HepG2 (cell line): ENCODE results near the gene C1orf74. TPM values are rescaled to one million over a fixed set of nuclear protein-coding genes. Genes with fewer than 3 reads are reported as not detected.

ENCODE experiments used
- ASH2L ChIP-seq: fragments of 300-600, 200-600 bp; sonication (generic); IDR thresholded peaks from 2 replicates; pipeline ENCODE4 v1.7.0; 2017; ENCODE audit warnings: low read depth, mild to moderate bottlenecking, moderate library complexity, mixed read lengths, low read length; ENCODE audit not compliant: insufficient read length
- CCAR2 ChIP-seq: fragments of 200-400 bp; formaldehyde crosslinking; optimal IDR thresholded peaks from 2 replicates; pipeline ENCODE3; 2018; ENCODE audit warnings: low read depth, mild to moderate bottlenecking, low read length, moderate library complexity
- DMTF1 ChIP-seq: sonication (generic); formaldehyde crosslinking; IDR thresholded peaks from 2 replicates; pipeline ENCODE4 v1.4.0; 2020; ENCODE audit warnings: mild to moderate bottlenecking, missing genetic modification reagents
- DNMT3B ChIP-seq: conservative IDR thresholded peaks from 2 replicates; pipeline ENCODE4 v1.6.1; 2016; ENCODE audit warnings: missing biosample characterization, control low read depth
- HMG20B ChIP-seq: conservative IDR thresholded peaks from 2 replicates; pipeline ENCODE4 v1.6.1; 2016; ENCODE audit warnings: missing genetic modification reagents, missing compliant biosample characterization
- KDM6A ChIP-seq: IDR thresholded peaks from 2 replicates; pipeline ENCODE4 v1.6.1; 2016; ENCODE audit warnings: low read depth
- KLF13 ChIP-seq: sonication (generic); formaldehyde crosslinking; IDR thresholded peaks from 2 replicates; pipeline ENCODE4 v1.4.0; 2020; ENCODE audit warnings: mild to moderate bottlenecking, missing genetic modification reagents
- PITX1 ChIP-seq: sonication (generic); formaldehyde crosslinking; IDR thresholded peaks from 2 replicates; pipeline ENCODE4 v1.5.1; 2020; ENCODE audit warnings: mild to moderate bottlenecking, missing genetic modification reagents
- POLR2AphosphoS5 ChIP-seq: IDR thresholded peaks from 2 replicates; pipeline ENCODE4 v1.6.1; 2012; ENCODE audit warnings: low read depth, low read length
- RAD21 ChIP-seq: fragments of 450-650 bp; formaldehyde crosslinking; IDR thresholded peaks from 2 replicates; pipeline ENCODE4 v1.5.0; 2020; ENCODE audit warnings: mild to moderate bottlenecking
- USF2 ChIP-seq, 2 experiments: sonication (generic) in 1 of 2; formaldehyde crosslinking in 1 of 2; IDR thresholded peaks; 2 replicates each; pipeline versions ENCODE4 v1.5.1 to v1.6.1; 2011 to 2020; ENCODE audit warnings: borderline replicate concordance in 1 of 2, low read depth in 1 of 2, low read length in 1 of 2, mild to moderate bottlenecking in 1 of 2, missing genetic modification reagents in 1 of 2, moderate library complexity in 1 of 2
- YEATS2 ChIP-seq: sonication (generic); formaldehyde crosslinking; IDR thresholded peaks from 2 replicates; pipeline ENCODE4 v1.4.0; 2020; ENCODE audit warnings: missing genetic modification reagents, borderline replicate concordance
- ZFP1 ChIP-seq: IDR thresholded peaks from 2 replicates; pipeline ENCODE4 v1.6.1; 2016
- ZFP37 ChIP-seq: sonication (generic); formaldehyde crosslinking; IDR thresholded peaks from 2 replicates; pipeline ENCODE4 v1.4.0; 2020; ENCODE audit warnings: missing genetic modification reagents, borderline replicate concordance
- ZFP90 ChIP-seq: sonication (generic); formaldehyde crosslinking; IDR thresholded peaks from 2 replicates; pipeline ENCODE4 v1.8.0; 2022; ENCODE audit warnings: missing genetic modification reagents, mild to moderate bottlenecking, inconsistent platforms, borderline replicate concordance
- ZNF12 ChIP-seq: sonication (generic); formaldehyde crosslinking; IDR thresholded peaks from 2 replicates; pipeline ENCODE4 v1.5.0; 2020; ENCODE audit warnings: missing genetic modification reagents
- ZNF17 ChIP-seq: sonication (generic); formaldehyde crosslinking; IDR thresholded peaks from 2 replicates; pipeline ENCODE4 v1.5.0; 2020; ENCODE audit warnings: mild to moderate bottlenecking, missing genetic modification reagents
- ZNF558 ChIP-seq: sonication (generic); formaldehyde crosslinking; IDR thresholded peaks from 2 replicates; pipeline ENCODE4 v1.9.0; 2022; ENCODE audit warnings: mild to moderate bottlenecking, missing genetic modification reagents, borderline replicate concordance
- ZNF567 ChIP-seq: sonication (generic); formaldehyde crosslinking; IDR thresholded peaks from 2 replicates; pipeline ENCODE4 v1.8.1; 2023; ENCODE audit warnings: mild to moderate bottlenecking, missing genetic modification reagents, borderline replicate concordance
- polyA plus RNA-seq, 8 experiments: library from polyadenylated mRNA; depleted of rRNA in 3 of 8; stranded (reverse) in 7 of 8; unstranded in 1 of 8; fragments of >200 nt; fragmentation: Illumina TruSeq in 4 of 8; extraction: Trizol in 4 of 8; gene quantifications; 2 replicates each; pipeline versions ENCODE4 v1.2.1 to v1.2.3, GENCODE V29; 2011 to 2016; ENCODE audit warnings: low read depth in 4 of 8, missing spikeins in 1 of 8, mixed read lengths in 1 of 8; ENCODE audit not compliant: insufficient read depth in 1 of 8
- total RNA-seq, 5 experiments: library from RNA; depleted of rRNA; stranded (reverse); fragments of >200 nt; fragmentation: Illumina TruSeq; extraction: Trizol; gene quantifications; 2 replicates each; pipeline ENCODE4 v1.2.3, GENCODE V29; 2016; ENCODE audit warnings: low read depth in 1 of 5
- TF ChIP-seq, protein P1 (sequence below): sonication (generic); formaldehyde crosslinking; conservative IDR thresholded peaks from 2 replicates; pipeline ENCODE4 v1.8.0; 2022; ENCODE audit warnings: low read depth, missing genetic modification reagents
- TF ChIP-seq, protein P2 (sequence below): sonication (generic); formaldehyde crosslinking; IDR thresholded peaks from 2 replicates; pipeline ENCODE4 v1.5.0; 2020; ENCODE audit warnings: missing genetic modification reagents

C1orf74 gene
- total and polyA plus RNA-seq, 2 of the 13 experiments (the other 11 are each of a cell fraction or from before 2014, with no cell fraction given), result 0.33 to 0.71 TPM

- TF ChIP-seq, protein P1, sequence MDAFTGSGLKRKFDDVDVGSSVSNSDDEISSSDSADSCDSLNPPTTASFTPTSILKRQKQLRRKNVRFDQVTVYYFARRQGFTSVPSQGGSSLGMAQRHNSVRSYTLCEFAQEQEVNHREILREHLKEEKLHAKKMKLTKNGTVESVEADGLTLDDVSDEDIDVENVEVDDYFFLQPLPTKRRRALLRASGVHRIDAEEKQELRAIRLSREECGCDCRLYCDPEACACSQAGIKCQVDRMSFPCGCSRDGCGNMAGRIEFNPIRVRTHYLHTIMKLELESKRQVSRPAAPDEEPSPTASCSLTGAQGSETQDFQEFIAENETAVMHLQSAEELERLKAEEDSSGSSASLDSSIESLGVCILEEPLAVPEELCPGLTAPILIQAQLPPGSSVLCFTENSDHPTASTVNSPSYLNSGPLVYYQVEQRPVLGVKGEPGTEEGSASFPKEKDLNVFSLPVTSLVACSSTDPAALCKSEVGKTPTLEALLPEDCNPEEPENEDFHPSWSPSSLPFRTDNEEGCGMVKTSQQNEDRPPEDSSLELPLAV (CRISPR knock-in tag), result no peak
- TF ChIP-seq ZNF558 (CRISPR knock-in tag), result no peak
- peak; percentile 64 for TF ChIP-seq ASH2L
- no peak for TF ChIP-seq CCAR2
- no peak for TF ChIP-seq HMG20B (CRISPR knock-in tag)
- TF ChIP-seq ZFP90 (CRISPR knock-in tag), result no peak
- no peak for TF ChIP-seq KLF13
- peak; percentile 96 for TF ChIP-seq YEATS2 (CRISPR knock-in tag)
- TF ChIP-seq KDM6A (CRISPR knock-in tag), result no peak
- TF ChIP-seq RAD21 (CRISPR knock-in tag), result no peak
- TF ChIP-seq PITX1, result peak; percentile 94
- no peak for TF ChIP-seq ZFP1 (CRISPR knock-in tag)
- TF ChIP-seq DMTF1 (CRISPR knock-in tag), result no peak
- 0 out of 2 replicates have a peak, but pooled peaks have one; percentile 9 for TF ChIP-seq ZNF12 (CRISPR knock-in tag)
- TF ChIP-seq POLR2AphosphoS5, result peak; percentile 89
- TF ChIP-seq USF2 (IDR thresholded peaks at IDR 0.05; ENCODE audit: low read depth, low read length), result peak; percentile 50; the same call in 1 of the 2 replicates
- peak; percentile 80; the same call in 1 of the 2 replicates for TF ChIP-seq USF2 (CRISPR knock-in tag; IDR thresholded peaks at IDR 0.05; ENCODE audit: borderline replicate concordance)
- TF ChIP-seq ZFP37 (CRISPR knock-in tag), result 0 out of 2 replicates have a peak, but pooled peaks have one; percentile 29
- no peak for TF ChIP-seq ZNF567 (CRISPR knock-in tag)
- TF ChIP-seq, protein P2, sequence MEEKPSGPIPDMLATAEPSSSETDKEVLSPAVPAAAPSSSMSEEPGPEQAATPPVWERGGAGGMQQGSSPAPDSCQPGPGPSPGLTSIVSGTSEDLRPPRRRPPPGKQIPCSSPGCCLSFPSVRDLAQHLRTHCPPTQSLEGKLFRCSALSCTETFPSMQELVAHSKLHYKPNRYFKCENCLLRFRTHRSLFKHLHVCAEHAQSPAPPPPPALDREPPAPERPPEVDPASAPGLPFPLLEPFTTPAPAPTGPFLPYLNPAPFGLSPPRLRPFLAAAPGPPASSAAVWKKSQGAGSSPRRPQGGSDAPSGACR (CRISPR knock-in tag), result no peak
- 0 out of 2 replicates have a peak, but pooled peaks have one; percentile 36 for TF ChIP-seq DNMT3B (CRISPR knock-in tag)
- no peak for TF ChIP-seq ZNF17 (CRISPR knock-in tag)
These were observed 43.3 kb upstream of the C1orf74 start, which contains the start of gene UTP25 (continued) for GRCh38 chr1:209827384-209828262.
